RWPE2 (cell line): ENCODE data around the gene TSPAN16.
"Not testable (repeated sequence)": the region's sequence is repeated elsewhere in the genome, so short reads cannot be mapped to it uniquely, and the experiment has no call there.

Source experiments
- ATAC-seq: fragments of 200-7000 bp; cut with Tn5 transposase; 3 replicates; pipeline ENCODE4 v1.9.1; 2021; ENCODE audit warnings: low read depth
- DNase-seq: peaks from one replicate; pipeline ENCODE4 v3.0.0-alpha.2; 2020; ENCODE audit warnings: low spot score
- H3K27ac ChIP-seq: fragments of 450-650 bp; 2 replicates; pipeline ENCODE4 v1.5.1; 2017; ENCODE audit warnings: mild to moderate bottlenecking; ENCODE audit not compliant: poor library complexity, severe bottlenecking
- H3K27me3 ChIP-seq: fragments of 250-450 bp; sonication (Bioruptor Pico); 2 replicates; pipeline ENCODE4 v1.5.1; 2021; ENCODE audit warnings: mild to moderate bottlenecking, moderate library complexity; ENCODE audit not compliant: insufficient read depth, poor library complexity, severe bottlenecking
- H3K36me3 ChIP-seq: fragments of 250-450 bp; sonication (Bioruptor Pico); 2 replicates; pipeline ENCODE4 v1.5.1; 2020; ENCODE audit warnings: low read depth, mild to moderate bottlenecking, moderate library complexity
- H3K4me1 ChIP-seq: fragments of 250-450 bp; sonication (Bioruptor Pico); 2 replicates; pipeline ENCODE4 v1.5.1; 2021; ENCODE audit warnings: mild to moderate bottlenecking, moderate library complexity; ENCODE audit not compliant: insufficient read depth, poor library complexity, severe bottlenecking
- H3K4me3 ChIP-seq: fragments of 250-450 bp; sonication (Bioruptor Pico); 2 replicates; pipeline ENCODE4 v1.5.1; 2021; ENCODE audit warnings: mild to moderate bottlenecking, moderate library complexity; ENCODE audit not compliant: severe bottlenecking
- H3K9me3 ChIP-seq: fragments of 250-450 bp; sonication (Bioruptor Pico); 2 replicates; pipeline ENCODE4 v1.5.1; 2021; ENCODE audit warnings: mild to moderate bottlenecking, moderate library complexity; ENCODE audit not compliant: severe bottlenecking
- TF ChIP-seq, protein P1 (sequence below): fragments of 450-650 bp; IDR thresholded peaks from one replicate; pipeline ENCODE4 v1.5.1; 2017; ENCODE audit warnings: mild to moderate bottlenecking, moderate library complexity; ENCODE audit not compliant: poor library complexity, severe bottlenecking

TSPAN16 gene

GRCh38 chr19:11299946-11300810, 4.2 kb downstream of the TSPAN16 start:
- H3K4me1 ChIP-seq: no peaks in the 10 kb centered on the region

DNA sequence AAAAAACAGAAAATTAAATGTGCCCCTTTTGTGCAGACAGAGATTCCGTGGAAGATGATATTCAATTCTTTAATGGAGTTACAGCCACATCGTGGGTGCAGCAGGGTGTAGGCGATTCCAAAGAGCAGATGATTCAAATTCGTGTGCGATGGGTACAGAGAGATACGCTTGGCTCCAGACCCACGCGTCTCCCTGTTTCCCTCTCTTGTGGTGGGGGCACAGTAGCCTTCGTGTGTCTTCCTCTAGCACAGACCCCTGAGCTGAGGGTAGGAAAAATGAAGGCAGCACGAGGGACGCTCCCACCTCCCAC, 4.8 kb downstream of the TSPAN16 start:
- TF ChIP-seq, protein P1, sequence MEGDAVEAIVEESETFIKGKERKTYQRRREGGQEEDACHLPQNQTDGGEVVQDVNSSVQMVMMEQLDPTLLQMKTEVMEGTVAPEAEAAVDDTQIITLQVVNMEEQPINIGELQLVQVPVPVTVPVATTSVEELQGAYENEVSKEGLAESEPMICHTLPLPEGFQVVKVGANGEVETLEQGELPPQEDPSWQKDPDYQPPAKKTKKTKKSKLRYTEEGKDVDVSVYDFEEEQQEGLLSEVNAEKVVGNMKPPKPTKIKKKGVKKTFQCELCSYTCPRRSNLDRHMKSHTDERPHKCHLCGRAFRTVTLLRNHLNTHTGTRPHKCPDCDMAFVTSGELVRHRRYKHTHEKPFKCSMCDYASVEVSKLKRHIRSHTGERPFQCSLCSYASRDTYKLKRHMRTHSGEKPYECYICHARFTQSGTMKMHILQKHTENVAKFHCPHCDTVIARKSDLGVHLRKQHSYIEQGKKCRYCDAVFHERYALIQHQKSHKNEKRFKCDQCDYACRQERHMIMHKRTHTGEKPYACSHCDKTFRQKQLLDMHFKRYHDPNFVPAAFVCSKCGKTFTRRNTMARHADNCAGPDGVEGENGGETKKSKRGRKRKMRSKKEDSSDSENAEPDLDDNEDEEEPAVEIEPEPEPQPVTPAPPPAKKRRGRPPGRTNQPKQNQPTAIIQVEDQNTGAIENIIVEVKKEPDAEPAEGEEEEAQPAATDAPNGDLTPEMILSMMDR: no peak
- H3K36me3 ChIP-seq: no peaks in the 10 kb centered on the region
- no peak for DNase-seq
- H3K9me3 ChIP-seq: no peaks in the 10 kb centered on the region
- no peak for ATAC-seq
- no peak overlapping the region for H3K27ac ChIP-seq
- H3K27me3 ChIP-seq: no peaks in the 10 kb centered on the region
- no peaks in the 10 kb centered on the region for H3K4me1 ChIP-seq
- no peak overlapping the region for H3K4me3 ChIP-seq

More at GRCh38 chr19:11299946-11300810, 4.2 kb downstream of the TSPAN16 start:
- TF ChIP-seq, protein P1: no peak
- Histone ChIP-seq H3K9me3 (no peaks in the 10 kb centered on the region), H3K4me3 (no peak overlapping the region), H3K36me3 (no peaks in the 10 kb centered on the region), H3K27ac (no peak overlapping the region), H3K27me3 (no peaks in the 10 kb centered on the region)
- ATAC-seq (no peak), DNase-seq (no peak)

- TF ChIP-seq, protein P1: no peak
- DNase-seq (no peak), ATAC-seq (no peak)
- Histone ChIP-seq H3K27ac (no peak overlapping the region), H3K4me1 (no peaks in the 10 kb centered on the region), H3K36me3 (no peaks in the 10 kb centered on the region), H3K4me3 (no peak overlapping the region), H3K27me3 (no peaks in the 10 kb centered on the region), H3K9me3 (no peaks in the 10 kb centered on the region)
These were observed 9.0 kb downstream of the TSPAN16 start for GRCh38 chr19:11304936-11305335.

DNA sequence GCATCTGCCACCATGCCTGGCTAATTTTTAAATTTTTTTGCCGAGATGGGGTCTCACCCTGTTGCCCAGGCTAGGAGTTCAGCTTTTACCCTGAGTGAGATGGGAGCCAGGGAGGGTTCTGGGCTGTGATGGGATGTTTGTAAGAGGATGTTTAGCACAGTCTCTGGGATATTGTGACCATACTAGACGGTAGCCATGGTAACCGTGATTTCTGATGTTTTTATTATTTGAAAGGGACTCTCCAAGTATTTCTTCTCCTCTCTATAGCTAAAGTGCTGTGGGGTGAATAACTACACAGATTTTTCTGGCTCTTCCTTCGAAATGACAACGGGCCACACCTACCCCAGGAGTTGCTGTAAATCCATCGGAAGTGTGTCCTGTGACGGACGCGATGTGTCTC, 10.4 kb downstream of the TSPAN16 start:
- H3K27me3 ChIP-seq: no peaks in the 10 kb centered on the region
- no peaks in the 10 kb centered on the region for H3K9me3 ChIP-seq
- H3K4me1 ChIP-seq: no peaks in the 10 kb centered on the region
- no peak for ATAC-seq
- DNase-seq: no peak
- H3K36me3 ChIP-seq: no peaks in the 10 kb centered on the region
- no peak overlapping the region for H3K4me3 ChIP-seq
- TF ChIP-seq, protein P1: no peak
- no peak overlapping the region for H3K27ac ChIP-seq

DNA sequence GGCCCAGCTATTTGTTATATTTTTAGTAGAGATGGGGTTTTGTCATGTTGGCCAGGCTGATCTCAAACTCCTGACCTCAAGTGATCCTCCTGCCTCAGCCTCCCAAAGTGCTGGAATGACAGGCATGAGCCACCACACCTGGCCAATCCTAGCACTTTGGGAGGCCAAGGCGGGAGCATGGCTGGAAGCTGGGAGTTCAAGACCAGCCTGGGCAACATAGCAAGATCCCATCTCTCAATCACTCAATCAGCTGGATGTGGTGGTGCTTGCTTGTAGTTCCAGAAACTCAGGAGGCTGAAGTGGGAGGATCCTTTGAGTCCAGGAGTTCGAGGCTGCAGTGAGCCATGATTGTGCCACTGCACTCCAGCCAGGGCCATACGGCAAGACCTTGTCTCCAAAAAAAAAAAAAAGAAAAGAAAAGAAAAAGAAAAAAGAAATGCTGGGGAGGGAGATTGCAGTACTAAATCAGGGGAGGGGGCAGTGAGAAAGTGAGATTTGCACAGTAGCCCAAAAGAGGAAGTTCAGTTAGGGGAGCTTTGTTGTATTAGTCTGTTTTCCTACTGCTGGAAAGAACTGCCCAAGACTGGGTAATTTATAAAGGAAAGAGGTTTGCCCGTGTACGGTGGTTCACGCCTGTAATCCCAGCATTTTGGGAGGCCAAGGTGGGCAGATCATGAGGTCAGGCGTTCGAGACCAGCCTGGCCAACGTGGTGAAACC, 24.5 kb downstream of the TSPAN16 start:
- H3K4me1 ChIP-seq: peaks cover 29% of the 10 kb centered on the region
- H3K4me3 ChIP-seq, H3K27ac ChIP-seq, H3K9me3 ChIP-seq, H3K27me3 ChIP-seq, H3K36me3 ChIP-seq, DNase-seq, ATAC-seq: not testable (repeated sequence)
